NCI-H526 (cell line): ENCODE measurements around the gene TPGS2.
"Not testable (repeated sequence)": the region's sequence is repeated elsewhere in the genome, so short reads cannot be mapped to it uniquely, and the experiment has no call there.

Experiments used
- DNase-seq, 2 experiments: peaks; one replicate each; lab custom pipeline; 2025; lab: John Stamatoyannopoulos, UW

TPGS2 gene

DNA sequence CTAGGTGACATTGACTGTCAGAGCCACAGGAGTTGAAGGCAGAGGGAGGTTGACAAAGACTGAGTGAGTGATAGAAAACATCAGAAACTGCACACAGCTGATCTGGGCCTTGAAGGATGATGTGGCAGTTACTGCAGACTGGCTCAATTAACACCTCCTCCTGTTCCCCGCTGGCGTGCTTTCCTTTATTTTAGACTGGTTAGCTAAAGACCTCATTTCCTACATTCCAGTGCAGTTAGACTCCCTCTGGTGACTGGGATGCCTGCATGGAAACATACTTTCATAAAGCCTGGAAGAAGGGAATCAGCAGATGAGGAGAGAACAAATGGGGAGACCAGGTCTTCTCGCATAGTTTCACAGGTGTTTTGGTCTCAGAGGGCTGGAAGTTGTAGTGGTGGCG is 7.1 kb downstream of the TPGS2 start:
- no peak for DNase-seq

DNA sequence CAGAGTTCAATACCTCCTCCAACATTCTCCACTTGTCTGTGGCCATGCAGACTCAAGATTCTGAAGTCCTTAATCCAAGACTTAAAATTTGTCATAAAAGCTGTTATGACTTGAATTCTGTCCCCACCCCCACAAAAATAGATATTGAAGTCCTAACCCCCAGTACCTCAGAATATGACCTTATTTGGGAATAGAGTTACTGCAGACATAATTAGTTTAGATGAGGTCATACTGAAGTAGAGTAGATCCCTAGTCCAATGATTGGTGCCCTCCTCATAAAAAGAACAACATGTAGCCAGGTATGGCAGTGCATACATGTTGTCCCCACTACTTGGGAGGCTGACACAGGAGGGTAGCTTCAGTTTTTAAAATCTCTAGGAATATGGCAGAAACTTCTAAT is 9.2 kb downstream of the TPGS2 start:
- no peak for DNase-seq

DNA sequence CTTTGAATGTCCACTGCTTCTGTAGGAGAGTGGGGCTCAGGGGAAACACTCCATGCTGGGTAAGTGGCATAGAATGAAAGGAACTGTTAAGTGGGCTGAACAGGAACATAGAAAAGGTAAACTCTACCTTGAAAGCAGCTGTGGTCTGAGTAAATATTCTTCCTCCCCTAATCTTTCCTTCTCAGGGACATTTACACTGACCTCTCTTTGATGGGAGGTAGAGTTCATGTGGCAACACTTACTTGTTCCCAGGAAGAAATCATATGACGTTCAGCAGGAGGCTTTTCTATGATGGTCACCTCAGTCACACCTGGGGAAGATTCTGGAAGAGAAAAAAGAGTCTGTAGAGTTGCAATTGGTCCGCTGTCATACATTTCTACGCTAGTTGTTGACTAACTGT is 10.2 kb downstream of the TPGS2 start:
- DNase-seq, result no peak

DNA sequence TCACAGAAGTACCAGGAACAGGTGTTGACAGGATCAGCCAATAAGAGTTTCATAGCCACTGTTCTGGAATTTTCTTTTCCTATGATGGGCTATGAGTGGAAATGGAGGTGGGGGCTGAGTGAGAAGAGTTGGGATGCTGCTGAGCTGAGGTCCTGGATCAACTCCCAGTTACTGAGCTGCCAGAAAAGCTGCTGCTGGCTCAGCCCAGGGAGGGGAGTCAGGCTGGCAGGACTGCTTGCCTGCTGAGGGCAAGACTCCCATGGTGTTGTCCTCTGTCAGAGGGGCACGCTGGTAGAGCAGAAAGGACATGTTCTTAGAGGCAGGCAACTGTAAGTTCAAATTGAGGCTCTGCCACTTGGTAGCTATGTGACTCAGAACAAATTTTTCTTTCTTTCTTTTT is 11.8 kb downstream of the TPGS2 start:
- DNase-seq, result no peak

DNA sequence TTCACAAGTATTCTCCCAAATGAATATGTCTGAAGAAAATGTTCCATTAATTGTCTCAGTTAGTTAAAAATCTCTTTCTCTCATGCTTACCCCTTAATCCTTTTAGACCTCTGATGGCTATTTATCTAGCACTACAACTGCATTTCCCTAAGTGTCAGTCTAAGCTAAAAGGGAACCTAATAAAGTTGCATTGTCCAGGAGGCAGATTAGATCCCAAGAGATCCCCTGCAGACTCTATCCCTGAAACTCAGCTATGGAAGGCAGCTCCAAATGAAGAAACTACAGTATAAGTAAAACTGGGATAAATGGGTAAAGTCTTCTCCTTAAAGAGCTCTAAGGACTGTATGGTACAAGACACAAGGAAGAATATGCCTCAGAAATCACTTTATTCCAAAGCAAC is 12.7 kb downstream of the TPGS2 start:
- DNase-seq, result not testable (repeated sequence)

DNA sequence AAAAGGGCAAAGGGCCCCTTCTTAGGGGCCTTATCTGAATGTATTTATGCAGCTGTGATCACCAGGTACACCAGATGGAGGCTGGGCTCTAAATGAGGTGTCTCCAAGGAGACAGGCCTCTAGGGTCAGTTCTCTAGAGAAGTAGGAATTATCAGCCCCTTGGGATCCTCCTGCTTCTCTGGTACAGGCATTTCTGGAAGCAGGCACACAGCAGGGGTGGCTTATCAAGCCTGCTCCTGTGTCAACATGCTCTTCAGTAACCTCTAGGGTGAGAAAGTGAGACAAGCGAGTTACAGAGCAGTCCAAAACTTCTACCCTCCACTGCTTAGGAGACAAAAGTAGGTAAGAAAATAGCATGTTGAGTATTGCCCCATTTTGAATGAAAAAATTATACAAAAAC is 13.8 kb downstream of the TPGS2 start:
- DNase-seq, result peak; percentile 11 to 48

DNA sequence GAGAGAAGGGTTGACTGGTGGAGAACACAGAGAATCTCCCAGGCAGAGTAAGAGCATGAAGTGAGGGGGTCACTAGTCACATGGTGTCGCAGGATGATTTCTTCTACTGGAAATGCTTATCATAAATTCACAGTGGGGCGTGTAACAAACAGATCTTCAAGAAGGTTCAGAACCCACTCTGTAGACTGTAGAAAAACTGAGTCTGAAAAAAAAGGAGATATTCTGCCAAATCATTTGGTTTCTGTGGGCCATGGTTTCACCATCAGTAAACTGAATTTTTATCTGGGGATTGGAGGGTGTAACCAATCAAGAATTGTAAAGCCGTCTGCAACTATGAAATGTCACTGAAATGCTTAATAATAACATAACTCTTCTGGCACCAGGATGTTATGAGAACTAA is 15.0 kb downstream of the TPGS2 start:
- no peak for DNase-seq

DNA sequence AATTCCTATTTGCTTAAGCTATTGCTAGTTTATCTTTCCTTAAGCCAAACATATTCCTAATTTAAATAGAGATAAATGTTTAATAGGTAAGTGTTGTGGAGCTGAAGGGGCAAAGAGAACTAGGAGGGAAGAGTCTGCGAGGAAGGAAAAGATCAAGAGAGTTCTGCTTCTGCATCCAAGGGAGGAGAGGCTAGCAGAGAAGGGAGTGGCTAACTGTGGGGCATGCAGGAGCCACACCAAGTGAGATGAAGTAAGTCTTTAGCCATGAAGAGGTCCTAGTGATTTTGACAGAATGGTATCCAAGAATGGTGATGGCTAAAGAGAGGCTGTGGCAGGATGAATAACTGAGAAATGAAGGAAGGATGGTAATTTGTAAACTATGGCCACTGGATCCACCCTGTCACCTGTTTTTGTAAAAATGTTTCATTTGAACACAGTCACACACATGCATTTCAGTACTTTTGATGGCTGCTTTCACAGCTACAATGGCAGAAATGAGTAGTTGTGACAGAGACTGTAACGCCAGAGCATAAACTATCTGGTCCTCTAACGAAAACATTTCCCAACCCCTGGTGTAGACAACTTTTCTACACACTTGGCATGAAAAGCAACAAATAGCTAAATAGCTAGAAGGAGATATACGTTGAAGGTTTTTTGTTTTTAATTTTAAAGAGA is 15.6 kb downstream of the TPGS2 start:
- DNase-seq, result no peak

DNA sequence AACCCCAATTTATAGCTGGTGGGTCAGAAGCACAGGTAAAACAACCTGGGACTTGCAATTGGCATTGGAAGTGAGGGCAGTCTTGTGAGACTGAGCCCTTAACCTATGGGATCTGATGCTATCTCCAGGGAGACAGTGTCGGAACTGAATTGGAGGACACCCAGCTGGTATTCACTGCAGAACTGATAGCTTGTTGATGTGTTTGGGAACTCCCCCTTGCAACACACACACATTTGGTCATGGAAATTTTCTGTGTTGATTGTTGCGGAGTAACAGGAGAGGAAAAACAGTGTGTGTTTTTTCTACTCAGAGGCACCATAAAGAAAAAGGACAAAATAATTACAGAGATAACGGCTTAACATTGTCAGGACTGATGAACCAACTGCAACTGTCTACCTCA is 16.1 kb downstream of the TPGS2 start:
- no peak for DNase-seq

DNA sequence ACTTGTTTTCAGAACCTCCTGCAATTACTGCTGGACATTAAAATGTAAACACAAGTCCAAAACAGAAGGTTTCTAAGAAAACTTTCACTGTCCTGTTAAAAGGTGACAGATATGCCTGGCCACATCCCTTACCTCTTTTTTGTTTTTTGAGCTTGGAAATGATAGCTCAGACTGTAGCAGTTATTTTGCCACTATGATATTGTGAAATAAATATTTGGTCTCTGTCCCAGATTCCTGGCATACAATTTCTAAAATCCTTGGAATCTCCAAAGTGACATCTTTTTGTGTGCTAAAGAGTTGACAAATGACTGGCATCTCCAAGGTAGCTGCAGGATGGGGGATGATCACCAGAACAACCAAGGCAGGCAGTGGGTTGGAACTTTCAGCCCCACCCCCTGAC is 16.8 kb downstream of the TPGS2 start:
- no peak for DNase-seq

DNA sequence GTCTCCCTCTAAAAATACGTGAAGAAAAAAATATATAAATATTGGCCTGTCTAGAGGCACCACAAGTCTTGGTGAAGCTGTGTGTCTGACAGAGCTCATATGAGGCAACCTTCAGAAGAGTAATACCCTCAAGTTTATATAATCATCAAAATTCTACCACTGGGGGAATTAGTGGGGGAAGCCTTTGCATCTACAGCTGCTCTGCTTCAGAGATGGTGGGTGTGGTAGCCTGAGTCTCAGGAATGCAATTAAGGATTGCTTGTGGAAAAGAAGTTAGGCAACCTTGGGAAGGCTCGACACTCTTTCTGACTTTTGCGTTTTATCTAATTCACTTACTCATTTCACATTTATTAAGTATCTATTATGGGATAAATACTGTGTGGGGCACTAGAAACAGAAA is 17.4 kb downstream of the TPGS2 start:
- DNase-seq, result no peak

DNA sequence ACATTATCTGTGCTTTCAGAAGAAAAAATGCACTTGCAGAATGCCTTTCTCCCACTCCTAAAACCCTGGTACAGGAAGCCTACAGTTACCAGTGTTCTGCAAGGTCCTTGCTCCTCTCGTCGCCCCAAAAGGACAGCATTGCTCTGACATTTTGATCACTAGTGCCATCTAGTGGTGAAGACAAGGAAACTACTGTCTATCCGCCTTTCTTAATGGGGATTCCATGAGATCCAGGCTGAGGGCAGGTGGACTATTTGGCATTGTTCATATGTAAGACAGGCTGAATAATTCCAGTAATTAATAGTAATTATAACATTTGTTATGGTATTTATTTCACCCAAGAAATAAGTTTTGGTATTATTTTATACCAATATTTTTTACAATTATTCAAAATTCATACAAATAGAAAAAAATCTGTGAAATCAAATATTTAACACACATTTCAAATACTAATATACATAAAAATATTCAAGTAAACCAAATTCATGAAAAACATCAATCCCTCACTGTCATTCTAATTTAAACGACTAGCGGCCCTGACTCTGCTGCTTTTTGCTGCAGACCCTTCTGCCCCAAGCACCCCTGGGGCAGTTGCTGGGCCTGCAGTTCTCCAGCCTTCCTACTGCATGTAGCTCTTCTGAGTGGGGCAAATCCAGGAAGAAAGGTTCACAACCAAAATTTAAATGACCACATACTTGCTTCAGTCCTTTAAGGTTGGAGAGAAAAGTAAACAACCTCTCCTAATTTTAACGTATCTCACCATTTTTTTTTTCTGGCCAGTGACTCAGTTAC is 19.0 kb downstream of the TPGS2 start:
- peak; percentile 32 to 78 for DNase-seq

DNA sequence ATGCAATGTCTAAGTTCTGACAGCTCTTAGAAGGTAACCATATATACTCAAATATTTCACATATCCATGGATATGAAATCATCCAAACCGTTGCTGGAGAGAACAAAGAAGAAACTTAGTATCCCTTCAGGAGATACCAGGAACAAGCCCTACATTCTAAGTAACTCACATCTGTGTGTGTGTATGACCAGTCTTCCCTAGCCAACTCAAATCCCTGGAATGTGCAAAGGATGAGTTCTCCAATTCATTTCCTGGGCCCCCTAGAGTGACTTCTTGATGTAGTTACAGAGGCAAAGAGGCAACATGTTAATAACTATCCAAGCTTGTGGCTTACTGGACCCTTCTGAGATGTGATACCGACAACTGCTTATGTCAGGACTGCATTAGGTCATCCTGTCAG is 20.1 kb downstream of the TPGS2 start:
- DNase-seq, result no peak

DNA sequence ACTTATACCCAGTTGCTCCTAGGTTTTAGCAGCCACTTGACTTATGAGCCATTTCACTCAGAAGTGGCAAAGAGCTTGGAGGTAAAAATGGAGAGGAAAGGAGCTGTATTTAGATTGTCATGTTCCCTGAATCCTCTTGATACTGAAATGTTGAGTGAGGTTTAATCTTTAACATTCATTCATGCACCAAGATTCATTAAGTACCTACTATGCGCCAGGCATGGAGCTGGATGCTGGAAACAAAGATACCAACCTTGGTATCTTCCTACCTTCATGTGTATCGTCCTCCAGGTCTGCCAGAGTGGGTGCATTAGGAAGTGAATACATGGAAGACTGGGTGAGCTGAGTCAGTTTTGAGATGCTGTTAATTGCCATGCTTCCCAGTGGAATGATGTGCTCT is 23.7 kb downstream of the TPGS2 start:
- no peak for DNase-seq

DNA sequence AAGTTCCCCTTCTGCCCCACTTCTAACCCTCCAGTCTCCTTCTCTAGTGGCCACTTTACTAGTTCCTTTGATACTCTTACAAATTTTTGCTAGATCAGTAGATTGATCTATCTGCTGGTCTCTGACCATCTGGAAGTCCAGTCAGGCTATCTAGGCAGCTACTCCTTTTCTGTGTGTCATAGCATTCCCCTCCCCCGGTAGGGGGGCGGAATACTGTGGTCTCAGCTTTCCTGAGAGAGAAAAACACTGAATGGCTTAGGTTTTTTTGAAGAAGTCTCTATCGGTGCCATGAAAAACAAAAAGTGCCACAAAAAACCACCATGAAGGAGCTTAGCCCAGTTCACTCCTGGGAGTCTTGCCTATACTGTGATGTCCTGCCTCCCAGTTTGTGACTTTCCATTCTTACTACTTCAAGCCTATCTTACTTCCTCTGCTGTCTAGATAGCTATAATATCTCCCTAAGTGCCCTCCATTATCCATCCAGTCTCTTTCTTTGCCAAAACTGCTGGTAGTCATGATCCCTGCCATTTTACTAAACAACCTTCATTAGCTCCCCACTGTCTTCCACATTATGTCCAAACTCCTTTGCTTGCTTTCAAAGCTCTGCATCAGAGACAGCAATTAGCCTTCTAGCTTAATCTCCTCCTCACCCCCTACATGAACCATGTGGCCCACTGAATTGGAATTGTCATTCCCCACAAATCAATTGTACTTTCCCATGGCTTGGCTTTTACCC is 29.9 kb downstream of the TPGS2 start:
- no peak for DNase-seq

DNA sequence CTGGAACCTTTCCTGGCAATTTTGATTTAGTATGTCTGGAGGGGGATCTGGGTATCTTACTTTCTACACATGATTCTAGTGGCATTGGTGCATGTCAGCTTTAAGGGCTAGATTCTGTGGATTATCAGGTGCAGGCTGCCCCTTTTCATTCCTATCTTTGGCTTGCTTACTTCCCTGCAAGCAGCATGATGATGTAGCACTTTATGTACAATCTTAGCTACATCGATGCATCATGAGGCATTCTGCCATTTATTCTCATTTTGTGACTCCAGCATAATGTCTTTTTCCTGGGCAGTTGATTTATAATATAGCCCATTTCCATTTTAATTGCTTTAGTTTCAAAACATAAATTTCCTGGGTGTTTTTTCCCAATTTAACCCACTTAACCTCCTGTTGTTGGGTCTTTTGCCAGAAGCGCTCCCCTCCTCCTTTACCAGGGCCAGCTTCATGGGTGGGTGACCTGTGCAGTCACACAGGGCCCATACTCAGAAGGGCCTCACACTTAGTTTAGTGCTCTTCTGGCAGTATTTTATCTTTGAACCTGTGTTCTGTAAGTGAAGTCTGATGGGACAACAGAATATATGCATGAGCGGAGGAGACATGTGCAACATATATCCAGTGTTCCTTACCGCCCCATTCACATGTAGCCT is 36.0 kb downstream of the TPGS2 start:
- DNase-seq, result no peak

DNA sequence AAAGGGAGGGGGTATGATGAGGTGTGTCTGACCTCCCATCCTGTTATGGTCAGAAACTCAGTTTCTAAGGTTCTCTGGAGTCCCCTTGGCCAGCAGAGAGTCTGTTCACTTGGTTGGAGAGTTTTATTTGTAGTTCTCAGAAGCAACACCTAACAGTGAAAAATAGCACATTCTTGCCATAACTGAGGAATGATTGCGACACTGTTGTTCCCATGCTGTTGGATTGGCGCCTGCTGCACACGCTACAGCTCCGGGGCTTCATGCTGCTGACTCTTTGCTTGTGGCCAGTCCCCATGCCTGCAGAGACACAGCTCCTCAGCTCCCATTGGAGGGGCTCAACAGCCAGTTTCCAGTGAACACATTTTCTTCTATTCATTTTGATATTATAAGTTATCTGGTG is 42.1 kb downstream of the TPGS2 start:
- no peak for DNase-seq

DNA sequence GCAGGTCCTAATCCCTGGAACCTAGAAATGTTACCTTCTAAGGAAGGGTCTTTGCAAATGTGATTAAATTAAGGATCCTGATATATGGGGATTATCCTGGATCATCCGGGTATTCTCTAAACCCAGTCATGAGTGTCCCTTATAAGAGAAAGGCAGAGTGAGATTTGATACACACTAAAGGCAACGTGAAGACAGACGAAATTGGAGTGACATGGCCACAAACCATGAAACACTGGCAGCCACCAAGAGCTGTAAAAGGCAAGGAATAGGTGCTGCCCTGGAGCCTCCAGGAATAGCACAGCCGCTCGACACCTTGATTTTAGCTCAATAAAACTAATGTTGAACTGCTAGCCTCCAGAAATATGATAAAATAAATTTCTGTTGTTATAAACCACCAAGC is 45.0 kb downstream of the TPGS2 start:
- DNase-seq, result no peak

DNA sequence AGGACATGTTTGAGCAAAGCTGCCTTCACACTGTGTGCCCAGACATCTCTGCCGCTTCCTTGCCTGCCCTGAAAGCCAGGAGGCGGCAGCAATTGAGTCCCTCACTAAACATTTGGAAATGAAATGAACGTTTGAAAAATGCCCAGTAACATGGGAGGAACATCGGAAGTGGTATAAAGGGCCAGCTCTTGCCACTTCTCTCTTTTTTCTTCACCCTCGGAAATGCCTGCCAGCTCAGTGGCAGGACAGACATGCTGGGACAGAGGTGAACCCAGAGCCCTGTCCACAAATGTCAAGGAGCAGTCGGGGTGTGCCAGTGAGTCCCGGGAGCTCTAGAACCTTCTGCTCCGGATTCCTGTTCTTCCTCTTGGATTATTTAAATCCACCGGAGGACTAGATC is 46.1 kb downstream of the TPGS2 start:
- DNase-seq, result no peak

DNA sequence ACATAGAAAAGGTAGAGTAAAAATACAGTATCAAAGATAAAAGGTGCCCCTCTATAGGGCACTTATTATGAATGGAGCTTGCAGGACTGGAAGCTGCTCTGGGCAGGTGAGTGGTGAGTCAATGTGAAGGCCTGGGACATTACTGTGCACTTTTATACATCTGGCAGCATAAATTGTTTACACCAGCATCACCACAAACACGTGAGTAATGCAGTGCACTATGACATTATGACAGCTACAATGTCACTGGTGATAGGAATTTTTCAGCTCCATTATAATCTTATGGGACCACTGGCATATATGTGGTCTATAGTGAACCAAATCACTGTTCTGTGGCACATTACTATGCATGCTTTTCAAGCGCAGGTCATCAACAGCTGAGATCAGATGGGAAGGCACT is 48.1 kb downstream of the TPGS2 start:
- DNase-seq, result no peak

DNA sequence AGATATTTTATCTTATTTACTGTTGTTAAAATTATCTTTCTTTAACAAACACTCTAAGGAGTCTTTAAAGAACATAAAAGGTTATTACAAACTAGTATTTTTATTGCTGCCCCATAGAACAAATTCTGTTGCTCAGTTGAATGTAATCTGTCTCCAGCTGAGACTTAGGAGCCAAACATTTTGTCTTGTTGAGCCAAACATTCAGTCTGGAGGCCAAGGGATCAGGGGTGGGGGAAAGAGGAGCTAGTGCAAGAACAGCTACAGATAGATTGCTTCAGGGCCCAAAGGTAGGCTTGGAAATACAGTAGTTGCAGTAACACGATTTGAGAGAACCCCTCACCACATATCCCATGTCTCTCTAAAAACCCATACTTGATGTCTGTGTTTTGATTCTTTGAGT is 51.2 kb downstream of the TPGS2 start:
- DNase-seq, result no peak

DNA sequence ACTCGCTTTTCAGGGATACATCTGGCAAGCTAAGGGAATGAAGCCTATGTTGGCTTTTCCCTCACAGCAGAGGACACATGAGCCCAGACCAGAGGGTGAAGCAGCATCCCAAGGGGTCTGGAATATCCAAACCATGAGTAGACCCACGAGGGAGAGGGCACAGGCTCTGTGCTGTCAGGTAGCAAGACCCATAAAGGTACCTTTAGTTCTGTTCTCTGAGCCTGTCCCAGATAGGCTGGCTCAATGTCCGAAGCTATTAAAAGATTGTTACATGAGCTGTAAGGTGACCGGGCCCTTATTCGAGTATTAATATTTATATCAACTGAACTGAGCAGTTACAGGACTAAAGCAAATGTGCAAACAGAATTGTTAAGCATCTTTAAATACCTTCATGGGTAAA is 52.2 kb downstream of the TPGS2 start:
- DNase-seq, result no peak

DNA sequence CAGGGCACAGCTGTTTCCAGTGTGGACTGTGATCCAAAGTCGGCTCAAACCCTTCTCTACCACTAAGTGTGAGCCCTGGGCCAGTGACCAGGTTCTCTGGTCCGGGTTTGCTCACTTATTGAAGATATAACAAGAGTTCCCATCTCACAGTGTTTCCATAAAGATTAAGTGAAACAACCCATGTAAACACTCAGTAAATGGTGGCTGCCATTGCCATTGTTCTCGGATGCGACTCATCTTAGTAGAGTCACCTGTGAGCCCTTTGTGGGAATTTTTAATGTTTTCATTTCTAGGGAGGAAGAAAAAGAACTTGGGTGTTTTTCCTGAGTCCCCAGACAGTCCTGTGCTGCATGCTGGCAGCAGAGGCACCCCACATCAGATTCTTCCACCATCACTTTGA is 53.4 kb downstream of the TPGS2 start:
- no peak for DNase-seq
